ENCODE data around the gene DCAF16. TPM values are rescaled to one million over a fixed set of nuclear protein-coding genes. Genes with fewer than 3 reads are reported as not detected.
"Not testable (repeated sequence)": the region's sequence is repeated elsewhere in the genome, so short reads cannot be mapped to it uniquely, and the experiment has no call there.

DCAF16 gene
- polyA plus RNA-seq, 1 donor (not counting 4 experiments of a cell fraction or from before 2014, with no cell fraction given): 16.2 TPM

DNA sequence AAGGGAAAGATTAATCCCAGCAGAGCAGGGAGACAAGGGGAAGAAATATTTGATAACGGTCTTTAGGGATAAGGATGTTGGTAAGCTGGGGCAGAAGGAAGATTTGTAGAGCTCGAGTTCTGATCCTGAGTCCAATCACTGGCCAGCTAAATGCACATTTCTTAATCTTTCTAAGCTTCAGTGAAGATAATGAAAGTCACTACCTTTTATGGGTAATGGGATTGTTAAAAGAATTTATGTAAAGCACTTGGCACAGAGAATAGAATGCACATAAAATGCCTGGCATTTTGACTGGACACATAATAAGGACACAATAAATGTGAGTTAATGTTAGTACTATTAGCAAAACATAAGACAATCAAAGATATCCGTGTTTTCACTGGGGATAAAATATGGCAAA lies 43.5 kb upstream of the DCAF16 start:
- no peak overlapping the region for H3K9ac ChIP-seq (ENCODE audit: control insufficient read depth, extremely low read depth, insufficient read depth, low read length)
- no peaks in the 10 kb centered on the region for H3K27me3 ChIP-seq (ENCODE audit: control insufficient read depth, extremely low read depth, insufficient read depth, low read length)
- FAIRE-seq: no peak
- TF ChIP-seq CTCF (optimal IDR thresholded peaks at IDR 0.05 in 1 of 3, IDR thresholded peaks at IDR 0.05 in 1 of 3, conservative IDR thresholded peaks at IDR 0.05 in 1 of 3; ENCODE audit: extremely low read depth in 1 of 3, insufficient read depth in 2 of 3, low read length in 3 of 3) (no peak), EZH2 (IDR thresholded peaks at IDR 0.05; ENCODE audit: low read length) (no peak)
- H4K20me1 ChIP-seq (ENCODE audit: control insufficient read depth, extremely low read depth, insufficient read depth, low read length): no peaks in the 10 kb centered on the region
- H2AFZ ChIP-seq (ENCODE audit: control insufficient read depth, low read length): no peak overlapping the region
- no peak for DNase-seq (ENCODE audit: low read depth, low spot score)
- H3K9me3 ChIP-seq (ENCODE audit: control insufficient read depth, low read depth, low read length): no peaks in the 10 kb centered on the region
- H3K4me2 ChIP-seq (ENCODE audit: control insufficient read depth, extremely low read depth, insufficient read depth, low read depth, low read length): no peak overlapping the region
- H3K4me3 ChIP-seq (ENCODE audit: control insufficient read depth in 2 of 3, extremely low read depth in 1 of 3, insufficient read depth in 2 of 3, low read depth in 1 of 3, low read length in 3 of 3): no peak overlapping the region
- H3K9me1 ChIP-seq (ENCODE audit: control insufficient read depth, extremely low read depth, insufficient read depth, low read length): no peaks in the 10 kb centered on the region
- H3K27ac ChIP-seq (ENCODE audit: control insufficient read depth, insufficient read depth, low read length): no peak overlapping the region
- no peaks in the 10 kb centered on the region for H3K4me1 ChIP-seq (ENCODE audit: control insufficient read depth, extremely low read depth, insufficient read depth, low read length)
- dilution Hi-C loops (cut with MboI; ENCODE audit: extremely low pct_ligation_motif_present, low sequenced_read_pairs): no loop called here
- H3K79me2 ChIP-seq (ENCODE audit: control insufficient read depth, insufficient read depth, low read length): no peaks in the 10 kb centered on the region
- no peaks in the 10 kb centered on the region for H3K36me3 ChIP-seq (ENCODE audit: control insufficient read depth in 2 of 2, extremely low read depth in 1 of 2, insufficient read depth in 2 of 2, low read length in 2 of 2)

DNA sequence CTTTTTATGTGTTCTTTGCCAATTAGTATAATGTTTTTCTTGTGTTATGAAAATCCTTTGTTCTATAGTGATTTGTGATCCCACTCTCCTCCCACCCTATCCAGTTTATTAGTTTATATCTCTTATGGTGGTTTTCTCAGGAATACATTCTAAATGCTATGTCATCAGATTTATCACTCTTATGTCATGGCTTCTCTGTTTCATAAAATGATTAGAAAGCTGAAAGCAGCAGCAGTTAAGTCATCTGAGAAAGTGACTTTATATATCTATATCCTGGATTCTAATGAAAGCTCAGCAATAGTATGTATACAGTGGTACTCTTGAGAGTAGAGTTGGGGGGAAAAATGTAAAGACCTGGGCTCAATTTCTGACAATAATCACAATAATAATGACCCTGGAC lies 41.4 kb upstream of the DCAF16 start:
- TF ChIP-seq EZH2 (IDR thresholded peaks at IDR 0.05; ENCODE audit: low read length) (no peak), CTCF (optimal IDR thresholded peaks at IDR 0.05 in 1 of 3, IDR thresholded peaks at IDR 0.05 in 1 of 3, conservative IDR thresholded peaks at IDR 0.05 in 1 of 3; ENCODE audit: extremely low read depth in 1 of 3, insufficient read depth in 2 of 3, low read length in 3 of 3) (no peak)
- no peaks in the 10 kb centered on the region for H3K9me3 ChIP-seq (ENCODE audit: control insufficient read depth, low read depth, low read length)
- no peak overlapping the region for H3K9ac ChIP-seq (ENCODE audit: control insufficient read depth, extremely low read depth, insufficient read depth, low read length)
- no peaks in the 10 kb centered on the region for H4K20me1 ChIP-seq (ENCODE audit: control insufficient read depth, extremely low read depth, insufficient read depth, low read length)
- no peaks in the 10 kb centered on the region for H3K36me3 ChIP-seq (ENCODE audit: control insufficient read depth in 2 of 2, extremely low read depth in 1 of 2, insufficient read depth in 2 of 2, low read length in 2 of 2)
- no peaks in the 10 kb centered on the region for H3K4me1 ChIP-seq (ENCODE audit: control insufficient read depth, extremely low read depth, insufficient read depth, low read length)
- dilution Hi-C loops (cut with MboI; ENCODE audit: extremely low pct_ligation_motif_present, low sequenced_read_pairs): no loop called here
- H3K9me1 ChIP-seq (ENCODE audit: control insufficient read depth, extremely low read depth, insufficient read depth, low read length): no peaks in the 10 kb centered on the region
- H3K27me3 ChIP-seq (ENCODE audit: control insufficient read depth, extremely low read depth, insufficient read depth, low read length): no peaks in the 10 kb centered on the region
- H3K27ac ChIP-seq (ENCODE audit: control insufficient read depth, insufficient read depth, low read length): no peak overlapping the region
- FAIRE-seq: no peak
- H2AFZ ChIP-seq (ENCODE audit: control insufficient read depth, low read length): no peak overlapping the region
- no peaks in the 10 kb centered on the region for H3K79me2 ChIP-seq (ENCODE audit: control insufficient read depth, insufficient read depth, low read length)
- H3K4me2 ChIP-seq (ENCODE audit: control insufficient read depth, extremely low read depth, insufficient read depth, low read depth, low read length): no peak overlapping the region
- DNase-seq (ENCODE audit: low read depth, low spot score): no peak
- no peak overlapping the region for H3K4me3 ChIP-seq (ENCODE audit: control insufficient read depth in 2 of 3, extremely low read depth in 1 of 3, insufficient read depth in 2 of 3, low read depth in 1 of 3, low read length in 3 of 3)

DNA sequence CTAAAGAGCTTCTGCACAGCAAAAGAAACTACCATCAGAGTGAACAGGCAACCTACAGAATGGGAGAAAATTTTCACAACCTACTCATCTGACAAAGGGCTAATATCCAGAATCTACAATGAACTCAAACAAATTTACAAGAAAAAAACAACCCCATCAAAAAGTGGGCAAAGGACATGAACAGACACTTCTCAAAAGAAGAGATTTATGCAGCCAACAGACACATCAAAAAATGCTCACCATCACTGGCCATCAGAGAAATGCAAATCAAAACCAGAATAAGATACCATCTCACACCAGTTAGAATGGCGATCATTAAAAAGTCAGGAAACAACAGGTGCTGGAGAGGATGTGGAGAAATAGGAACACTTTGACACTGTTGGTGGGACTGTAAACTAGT lies 39.7 kb upstream of the DCAF16 start:
- H3K27ac ChIP-seq (ENCODE audit: control insufficient read depth, insufficient read depth, low read length); H3K9me1 ChIP-seq (ENCODE audit: control insufficient read depth, extremely low read depth, insufficient read depth, low read length); H3K79me2 ChIP-seq (ENCODE audit: control insufficient read depth, insufficient read depth, low read length); H3K4me1 ChIP-seq (ENCODE audit: control insufficient read depth, extremely low read depth, insufficient read depth, low read length); H3K4me3 ChIP-seq (ENCODE audit: control insufficient read depth in 2 of 3, extremely low read depth in 1 of 3, insufficient read depth in 2 of 3, low read depth in 1 of 3, low read length in 3 of 3); H3K36me3 ChIP-seq (ENCODE audit: control insufficient read depth in 2 of 2, extremely low read depth in 1 of 2, insufficient read depth in 2 of 2, low read length in 2 of 2); FAIRE-seq; H2AFZ ChIP-seq (ENCODE audit: control insufficient read depth, low read length); H3K27me3 ChIP-seq (ENCODE audit: control insufficient read depth, extremely low read depth, insufficient read depth, low read length); H3K4me2 ChIP-seq (ENCODE audit: control insufficient read depth, extremely low read depth, insufficient read depth, low read depth, low read length); H4K20me1 ChIP-seq (ENCODE audit: control insufficient read depth, extremely low read depth, insufficient read depth, low read length); dilution Hi-C loops (cut with MboI; ENCODE audit: extremely low pct_ligation_motif_present, low sequenced_read_pairs); H3K9ac ChIP-seq (ENCODE audit: control insufficient read depth, extremely low read depth, insufficient read depth, low read length); DNase-seq (ENCODE audit: low read depth, low spot score); H3K9me3 ChIP-seq (ENCODE audit: control insufficient read depth, low read depth, low read length): not testable (repeated sequence)

All from keratinocyte (primary cell).